Kidney glomerular epithelial cell (primary cell): Measurements from ENCODE around the gene PLEKHM3.

Source experiments
- DNase-seq: peaks from one replicate; lab custom pipeline; 2025; lab: John Stamatoyannopoulos, UW

The PLEKHM3 gene

DNA sequence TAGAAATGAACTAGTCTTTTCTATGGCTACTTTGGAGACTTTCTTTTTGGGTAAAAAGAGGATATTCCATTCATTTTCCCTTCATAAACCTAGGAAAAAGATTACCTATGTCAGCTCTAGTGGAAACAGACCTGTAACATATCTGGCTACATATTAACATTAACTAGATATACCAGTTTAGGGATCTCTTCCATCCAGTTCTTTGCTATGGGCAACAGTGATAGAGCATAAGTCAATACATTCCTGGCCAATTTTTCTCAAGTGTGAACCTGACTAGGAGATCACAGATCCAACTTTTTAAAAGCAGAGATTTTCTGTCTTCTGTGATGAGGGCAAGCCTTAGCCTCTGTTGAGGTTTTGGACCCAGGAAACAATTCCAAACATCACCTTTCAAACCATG lies 34.5 kb downstream of the PLEKHM3 start:
- no peak for DNase-seq

GRCh38 chr2:207988975-207989374 lies 36.4 kb downstream of the PLEKHM3 start:
- DNase-seq = no peak

- no peak for DNase-seq
Observed at GRCh38 chr2:207987025-207987716, 38.2 kb downstream of the PLEKHM3 start.

DNA sequence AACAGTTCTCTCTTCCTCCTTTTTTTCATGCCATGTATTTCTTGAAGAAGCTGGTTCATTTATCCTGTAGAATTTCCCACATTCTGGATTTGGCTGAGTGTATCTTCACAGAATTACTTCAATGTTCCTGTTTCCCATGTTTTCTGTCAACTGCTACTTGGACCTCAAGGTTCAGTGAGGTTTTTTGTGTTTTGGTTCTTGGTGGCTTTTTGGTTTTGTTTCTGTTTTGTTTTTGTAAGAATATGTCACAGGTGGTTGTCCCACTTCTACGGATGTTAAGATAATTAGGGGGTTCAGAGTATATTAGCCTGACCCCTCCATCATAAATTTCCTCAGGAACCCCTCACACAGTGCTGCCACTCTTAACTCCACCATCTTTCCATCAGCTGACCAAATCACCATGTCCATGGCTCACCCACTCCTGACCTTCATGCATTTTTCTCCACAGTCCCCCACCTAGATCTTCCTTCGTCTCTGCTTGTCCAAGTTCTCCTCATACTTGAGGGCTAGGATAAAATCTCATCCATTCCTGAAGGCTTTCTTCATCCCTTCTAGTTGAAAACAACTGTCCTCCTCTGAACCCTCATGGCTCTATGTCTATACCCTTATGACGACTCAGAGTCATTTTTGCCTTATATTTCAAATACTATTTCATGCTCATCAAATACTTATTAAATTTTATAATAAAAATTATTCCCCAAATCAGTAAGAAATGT lies 40.4 kb downstream of the PLEKHM3 start:
- DNase-seq = no peak

GRCh38 chr2:207983641-207984042 lies 41.7 kb downstream of the PLEKHM3 start:
- DNase-seq = no peak

DNA sequence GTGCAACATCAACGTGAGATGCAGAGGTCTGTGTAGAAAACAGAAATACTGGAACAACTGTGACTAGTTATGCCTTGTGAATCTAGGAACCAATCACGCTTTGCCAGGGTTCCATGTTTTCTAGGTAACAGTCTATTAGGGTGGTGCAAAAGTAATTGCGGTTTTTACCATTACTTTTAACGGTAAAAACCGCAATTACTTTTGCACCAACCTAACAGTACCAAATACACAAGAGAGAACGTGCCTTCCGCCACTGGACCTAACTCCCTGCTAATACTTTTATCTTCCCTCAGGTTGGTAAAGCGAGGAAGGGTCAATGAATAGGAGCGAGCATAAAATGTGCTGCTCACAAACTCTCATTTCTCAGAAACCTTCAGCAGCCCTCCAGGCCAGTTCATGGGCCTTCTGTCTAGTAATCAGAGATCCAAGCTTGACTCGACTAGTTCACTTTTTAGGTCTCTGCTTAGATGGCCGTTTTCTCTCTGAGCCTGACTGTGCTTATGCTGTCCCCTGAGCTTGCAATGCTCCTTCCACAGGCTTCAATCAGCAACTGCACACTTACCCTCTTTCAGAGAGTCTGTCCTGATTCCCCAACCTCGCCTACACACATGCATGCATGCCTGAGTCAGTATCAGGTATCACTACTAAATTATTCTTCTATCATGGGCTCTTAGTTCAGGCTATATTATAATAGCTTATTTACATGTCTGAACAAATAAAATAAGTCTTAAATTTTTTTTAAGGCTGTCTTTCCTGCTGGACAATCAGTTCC lies 47.0 kb downstream of the PLEKHM3 start:
- DNase-seq = no peak

GRCh38 chr2:207975921-207976320 lies 49.4 kb downstream of the PLEKHM3 start:
- DNase-seq = no peak

- no peak for DNase-seq
Observed at GRCh38 chr2:207974216-207974605, 51.1 kb downstream of the PLEKHM3 start.

GRCh38 chr2:207970826-207971180 lies 54.5 kb downstream of the PLEKHM3 start:
- DNase-seq = no peak

- DNase-seq = no peak
Observed at GRCh38 chr2:207970147-207970825, 55.0 kb downstream of the PLEKHM3 start.

- no peak for DNase-seq
Observed at GRCh38 chr2:207969249-207969648, 56.1 kb downstream of the PLEKHM3 start.

- DNase-seq = no peak
Observed at GRCh38 chr2:207967121-207967520, 58.2 kb downstream of the PLEKHM3 start.

GRCh38 chr2:207960911-207961310 lies 64.4 kb downstream of the PLEKHM3 start:
- DNase-seq = no peak

GRCh38 chr2:207960090-207960489 lies 65.2 kb downstream of the PLEKHM3 start:
- no peak for DNase-seq

DNA sequence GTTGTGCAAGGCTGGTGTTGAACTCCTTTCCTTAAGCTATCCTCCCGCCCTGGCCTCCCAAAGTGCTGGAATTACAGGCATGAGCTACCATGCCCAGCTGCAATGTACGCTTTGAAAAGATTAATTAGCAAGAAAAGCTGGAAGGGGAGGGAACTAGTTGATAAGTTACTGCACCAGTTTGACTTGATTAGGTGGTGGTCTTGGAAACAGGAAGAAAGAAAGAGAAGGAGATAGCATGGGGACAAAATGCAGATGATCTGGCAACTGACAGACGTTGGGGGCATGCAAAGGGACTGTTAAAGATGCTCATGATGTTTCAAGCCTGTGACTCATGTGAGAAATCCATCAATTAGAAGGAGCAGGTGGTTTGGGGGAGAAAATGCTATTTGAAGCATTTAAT lies 68.6 kb downstream of the PLEKHM3 start:
- no peak for DNase-seq

- no peak for DNase-seq
Observed at GRCh38 chr2:207955456-207955855, 69.9 kb downstream of the PLEKHM3 start.

- no peak for DNase-seq
Observed at GRCh38 chr2:207953354-207953753, 72.0 kb downstream of the PLEKHM3 start.

GRCh38 chr2:207952564-207953345 lies 72.6 kb downstream of the PLEKHM3 start:
- DNase-seq = no peak

DNA sequence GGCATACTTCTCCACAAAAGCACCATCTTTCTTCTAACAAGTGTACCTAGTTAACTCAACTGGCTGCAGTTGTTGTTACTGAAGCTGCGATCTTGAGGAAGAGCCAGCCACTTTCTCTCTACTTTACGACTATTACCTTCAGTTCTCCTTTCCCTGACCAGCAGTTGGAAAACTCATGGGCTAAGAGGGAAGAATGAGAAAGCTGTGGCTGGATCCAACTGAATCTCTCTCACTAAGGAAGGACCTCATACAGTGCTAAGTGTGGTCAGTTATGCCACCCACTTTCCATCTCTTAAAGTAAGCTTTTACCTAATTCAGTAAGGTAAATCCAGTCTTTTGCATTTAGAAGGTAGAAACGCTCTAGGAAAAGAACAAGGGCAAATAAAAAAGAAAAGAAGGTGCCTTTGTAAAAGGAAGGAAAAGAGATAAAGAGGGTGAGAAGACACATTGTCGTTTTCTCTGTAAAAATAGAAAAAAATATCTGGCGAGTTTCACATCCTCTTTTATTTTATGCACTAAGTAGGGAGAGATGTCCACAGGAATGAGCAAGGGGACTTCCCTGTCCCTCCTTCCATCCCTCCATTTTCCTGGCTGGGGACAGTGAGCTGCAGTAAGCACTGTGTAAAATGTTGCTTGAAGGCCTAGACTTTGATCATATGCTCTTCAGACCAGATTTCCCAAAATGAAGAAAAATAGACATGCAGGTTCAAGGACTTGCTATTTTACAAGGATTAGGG lies 73.4 kb downstream of the PLEKHM3 start:
- no peak for DNase-seq

DNA sequence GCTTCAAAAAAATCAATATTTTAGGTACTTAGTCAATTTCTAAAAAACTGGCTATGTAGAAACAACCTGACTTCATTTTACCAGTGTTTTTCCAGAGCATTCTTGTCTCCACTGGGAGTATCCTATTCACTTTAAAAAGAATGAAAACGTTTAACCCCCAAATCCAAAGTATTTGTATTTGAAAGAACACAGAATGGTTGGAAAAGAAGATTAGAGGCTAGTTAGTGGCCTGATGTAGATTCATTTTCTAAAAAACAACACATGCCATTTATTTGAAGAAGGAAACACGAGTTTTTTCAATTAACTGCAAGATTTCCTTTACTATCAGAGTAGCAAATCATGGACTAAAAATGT lies 74.6 kb downstream of the PLEKHM3 start:
- DNase-seq = no peak
